ENCODE results near the gene TTLL5.

GRCh38 chr14:75960231-75960630 is 299.2 kb downstream of the TTLL5 start:
- TF ChIP-seq CTCF (IDR thresholded peaks at IDR 0.05), result no peak
- no peak for TF ChIP-seq POLR2A (IDR thresholded peaks at IDR 0.05)
- TF ChIP-seq POLR2AphosphoS5 (IDR thresholded peaks at IDR 0.05), result no peak
- TF ChIP-seq EP300 (IDR thresholded peaks at IDR 0.05), result no peak
